ENCODE data around the gene GLRA2. TPM values are rescaled to one million over a fixed set of nuclear protein-coding genes. Genes with fewer than 3 reads are reported as not detected.

The GLRA2 gene
- total and polyA plus RNA-seq, 2 of the 13 experiments (the other 11 are each of a cell fraction or from before 2014, with no cell fraction given) = not detected

GRCh38 chrX:14497184-14497666 lies 32.1 kb upstream of the GLRA2 start:
- H3K4me1 ChIP-seq (ENCODE audit: insufficient read depth, low read length) = no peaks in the 10 kb centered on the region
- POLR2A ChIA-PET = no interaction called here
- ATAC-seq = no peak
- H2AFZ ChIP-seq (ENCODE audit: low read length) = no peak overlapping the region
- intact Hi-C loops (cut with micrococcal nuclease; ENCODE audit: unreplicated experiment) (no loop called here), in situ Hi-C loops (cut with HindIII; ENCODE audit: extremely low pct_ligation_motif_present, low pct_unique_long_range_greater_than_20kb) (no loop called here)
- no peaks in the 10 kb centered on the region for H3K36me3 ChIP-seq (replicated peaks in 1 of 2; ENCODE audit: control insufficient read depth in 1 of 2, insufficient read depth in 2 of 2, low read length in 2 of 2)
- no peak for DNase-seq (ENCODE audit: low spot score)
- CTCF ChIA-PET (ENCODE audit: low intra/inter-chr PET ratio, low total read pairs) = no interaction called here
- no peaks in the 10 kb centered on the region for H3K9me3 ChIP-seq (ENCODE audit: low read length)
- BruUV-seq (replicated peaks) = no TSS peak
- 4% methylated on average over 4 of the region's 4 CpGs for WGBS (ENCODE audit: low lambda C conversion rate)
- no peak for FAIRE-seq
- TF ChIP-seq REST (IDR thresholded peaks at IDR 0.05; ENCODE audit: borderline replicate concordance in 1 of 2, low read depth in 1 of 2, low read length in 2 of 2) = no peak
- no peak for TF ChIP-seq KLF9 (CRISPR knock-in tag; IDR thresholded peaks at IDR 0.05; ENCODE audit: low read depth)
- TF ChIP-seq ZBTB49 (CRISPR knock-in tag; IDR thresholded peaks at IDR 0.05; ENCODE audit: borderline replicate concordance) = no peak
- no peak for TF ChIP-seq NFATC3 (CRISPR knock-in tag; IDR thresholded peaks at IDR 0.05)
- TF ChIP-seq ZNF788 (CRISPR knock-in tag; IDR thresholded peaks at IDR 0.05; ENCODE audit: borderline replicate concordance) = no peak
- H4K20me1 ChIP-seq (ENCODE audit: insufficient read depth, low read length) = no peaks in the 10 kb centered on the region
- H3K79me2 ChIP-seq (ENCODE audit: insufficient read depth, low read length) = no peaks in the 10 kb centered on the region
- no peak overlapping the region for H3K27ac ChIP-seq (ENCODE audit: extremely low read length, insufficient read depth, low read length)
- no peak overlapping the region for H3K4me2 ChIP-seq (ENCODE audit: low read depth, low read length)
- no peaks in the 10 kb centered on the region for H3K27me3 ChIP-seq (ENCODE audit: control insufficient read depth in 1 of 2, insufficient read depth in 2 of 2, low read length in 2 of 2)
- no peak overlapping the region for H3K4me3 ChIP-seq (replicated peaks in 1 of 3; ENCODE audit: insufficient read depth in 1 of 3, low read depth in 2 of 3, low read length in 3 of 3)
- no peak overlapping the region for H3K9ac ChIP-seq (ENCODE audit: insufficient read depth, low read depth, low read length)
